Stimulated activated CD4-positive, alpha-beta T cell treated with anti-CD3 and anti-CD28 coated beads, Interleukin-15, amount 100 ng/mL, for 48 hours (primary cell): Measurements from ENCODE around the gene PUSL1.

Source experiments
- DNase-seq, 2 donors: peaks; one replicate each; pipeline ENCODE4 v3.0.0-alpha.2; 2020; ENCODE audit warnings: low read depth in 2 of 2

Gene PUSL1

GRCh38 chr1:1352786-1353388 lies 44.5 kb downstream of the PUSL1 start:
- DNase-seq: no peak

GRCh38 chr1:1353389-1354151 lies 45.2 kb downstream of the PUSL1 start:
- no peak for DNase-seq

GRCh38 chr1:1354271-1355247 lies 46.2 kb downstream of the PUSL1 start:
- no peak for DNase-seq

GRCh38 chr1:1355416-1355815 lies 47.0 kb downstream of the PUSL1 start:
- DNase-seq: no peak

- DNase-seq: no peak
Observed at GRCh38 chr1:1356166-1356795, 47.9 kb downstream of the PUSL1 start.

- no peak for DNase-seq
Observed at GRCh38 chr1:1356796-1357401, 48.5 kb downstream of the PUSL1 start.

- DNase-seq: no peak
Observed at GRCh38 chr1:1357871-1358432, 49.6 kb downstream of the PUSL1 start.

GRCh38 chr1:1358433-1359271 lies 50.3 kb downstream of the PUSL1 start, which contains the start of gene MXRA8:
Gene MXRA8 (minus strand): TSS chr1:1358555. CDS start chr1:1358504, 51 bp downstream.
- no peak for DNase-seq

- no peak for DNase-seq
Observed at GRCh38 chr1:1359308-1359663, 50.9 kb downstream of the PUSL1 start.

- DNase-seq: no peak
Observed at GRCh38 chr1:1359664-1360468, 51.5 kb downstream of the PUSL1 start.

- DNase-seq: no peak
Observed at GRCh38 chr1:1360506-1361169, 52.2 kb downstream of the PUSL1 start.
